HepG2 (cell line): ENCODE measurements around the gene TBC1D10B. TPM values are rescaled to one million over a fixed set of nuclear protein-coding genes. Genes with fewer than 3 reads are reported as not detected.

Experiments used
- ATAC-seq: fragments of 200-7000 bp; cut with Tn5 transposase; 3 replicates; pipeline ENCODE4 v1.9.1; 2020; ENCODE audit warnings: mild to moderate bottlenecking, moderate library complexity
- BruUV-seq: library from RNA; stranded (reverse); fragments of 400-500 nt; replicated peaks from 2 replicates; lab custom pipeline; 2021; lab: Mats Ljungman, UMichigan
- CTCF ChIA-PET: fragments of 300-600 bp; formaldehyde crosslinking; extraction: SDS; loops from one replicate; lab custom pipeline; 2021; ENCODE audit warnings: low total read pairs, inconsistent platforms, low intra/inter-chr PET ratio; lab: Yijun Ruan, JAX
- POLR2A ChIA-PET: fragments of 350-600 bp; sonication (Branson Sonifier 250); formaldehyde crosslinking; loops from one replicate; lab custom pipeline; 2020; ENCODE audit warnings: antibody characterized with exemption, inconsistent platforms; lab: Yijun Ruan, JAX
- DNase-seq: peaks from one replicate; pipeline ENCODE4 v3.0.0-alpha.2; 2015; ENCODE audit warnings: low spot score
- FAIRE-seq: peaks from 3 replicates; lab custom pipeline; 2011; peaks lifted over from hg19 to GRCh38; lab: Jason Lieb, UNC
- H2AFZ ChIP-seq: one replicate; pipeline ENCODE4 v1.6.1; 2011; ENCODE audit warnings: low read length, inconsistent platforms
- H3K27ac ChIP-seq: fragments of 300-600 bp; 3 replicates; pipeline ENCODE4 v1.8.0; 2011; ENCODE audit warnings: mixed run types, mild to moderate bottlenecking, mixed read lengths, low read length, inconsistent platforms; ENCODE audit not compliant: insufficient read depth; ENCODE audit errors: extremely low read length
- H3K27me3 ChIP-seq, 2 experiments: fragments of 200-600 bp in 1 of 2; 2 replicates in 1 of 2; 3 replicates in 1 of 2; pipeline versions ENCODE4 v1.6.0 to v1.8.0; 2011; ENCODE audit warnings: low read length in 2 of 2, mild to moderate bottlenecking in 2 of 2, moderate library complexity in 2 of 2, inconsistent platforms in 1 of 2; ENCODE audit not compliant: insufficient read depth in 2 of 2, control insufficient read depth in 1 of 2
- H3K36me3 ChIP-seq, 2 experiments: fragments of 200-600 bp in 1 of 2; replicated peaks in 1 of 2; 2 replicates in 1 of 2; 3 replicates in 1 of 2; pipeline versions ENCODE4 v1.5.1 to v1.8.0; 2011; ENCODE audit warnings: low read length in 2 of 2, inconsistent platforms in 1 of 2; ENCODE audit not compliant: insufficient read depth in 2 of 2, control insufficient read depth in 1 of 2
- H3K4me1 ChIP-seq: 2 replicates; pipeline ENCODE4 v1.5.1; 2012; ENCODE audit warnings: low read length, inconsistent platforms; ENCODE audit not compliant: insufficient read depth
- H3K4me2 ChIP-seq: 2 replicates; pipeline ENCODE4 v1.6.0; 2011; ENCODE audit warnings: low read depth, low read length, inconsistent platforms
- H3K4me3 ChIP-seq, 3 experiments: fragments of 200-600 bp in 1 of 3; sonication (generic), shearing (Covaris generic) in 1 of 3; replicated peaks in 1 of 3; 2 replicates each; pipeline ENCODE4 v1.5.1; 2011 to 2016; ENCODE audit warnings: low read length in 3 of 3, inconsistent platforms in 2 of 3, low read depth in 2 of 3, mild to moderate bottlenecking in 2 of 3, control low read depth in 1 of 3, mixed read lengths in 1 of 3; ENCODE audit not compliant: insufficient read depth in 1 of 3
- H3K79me2 ChIP-seq: one replicate; pipeline ENCODE4 v1.6.1; 2011; ENCODE audit warnings: low read length, inconsistent platforms; ENCODE audit not compliant: insufficient read depth
- H3K9ac ChIP-seq: 2 replicates; pipeline ENCODE4 v1.6.0; 2011; ENCODE audit warnings: mild to moderate bottlenecking, low read depth, low read length, inconsistent platforms; ENCODE audit not compliant: insufficient read depth
- H3K9me3 ChIP-seq: 2 replicates; pipeline ENCODE4 v1.5.1; 2012; ENCODE audit warnings: mild to moderate bottlenecking, low read length
- H4K20me1 ChIP-seq: 2 replicates; pipeline ENCODE4 v1.6.0; 2011; ENCODE audit warnings: inconsistent platforms, mild to moderate bottlenecking, low read length, moderate library complexity; ENCODE audit not compliant: insufficient read depth
- ETV5 ChIP-seq: IDR thresholded peaks from 2 replicates; pipeline ENCODE4 v1.6.1; 2018; ENCODE audit warnings: missing biosample characterization, missing genetic modification reagents, inconsistent platforms, borderline replicate concordance
- FOXA1 ChIP-seq, 2 experiments: fragments of 450-650 bp in 1 of 2; sonication (generic) in 1 of 2; formaldehyde crosslinking in 1 of 2; IDR thresholded peaks; 2 replicates each; pipeline versions ENCODE4 v1.4.0 to v1.6.1; 2016 to 2020; ENCODE audit warnings: missing genetic modification reagents in 1 of 2
- KDM2A ChIP-seq: sonication (generic); formaldehyde crosslinking; IDR thresholded peaks from 2 replicates; pipeline ENCODE4 v1.4.0; 2020; ENCODE audit warnings: low read depth, missing genetic modification reagents, borderline replicate concordance
- LCORL ChIP-seq, 2 experiments: fragments of 450-650 bp in 1 of 2; sonication (generic) in 1 of 2; formaldehyde crosslinking in 1 of 2; IDR thresholded peaks; 2 replicates each; pipeline versions ENCODE4 v1.5.0 to v1.6.1; 2017 to 2020; ENCODE audit warnings: antibody characterized with exemption in 1 of 2, missing genetic modification reagents in 1 of 2
- NCOA1 ChIP-seq: sonication (generic); formaldehyde crosslinking; IDR thresholded peaks from 2 replicates; pipeline ENCODE4 v1.9.0; 2021; ENCODE audit warnings: missing genetic modification reagents
- NR2F6 ChIP-seq, 2 experiments: IDR thresholded peaks; 2 replicates each; pipeline ENCODE4 v1.6.1; 2016; ENCODE audit warnings: antibody characterized with exemption in 1 of 2, mild to moderate bottlenecking in 1 of 2
- ONECUT2 ChIP-seq: sonication (generic); formaldehyde crosslinking; IDR thresholded peaks from 2 replicates; pipeline ENCODE4 v1.4.0; 2020; ENCODE audit warnings: missing genetic modification reagents
- SAP130 ChIP-seq: IDR thresholded peaks from 2 replicates; pipeline ENCODE4 v1.6.1; 2016; ENCODE audit warnings: low read depth
- SOX13 ChIP-seq, 3 experiments: fragments of 450-650 bp in 1 of 3; sonication (generic) in 1 of 3; formaldehyde crosslinking in 1 of 3; IDR thresholded peaks in 2 of 3; conservative IDR thresholded peaks in 1 of 3; 2 replicates each; pipeline versions ENCODE4 v1.5.0 to v1.6.1; 2016 to 2020; ENCODE audit warnings: antibody characterized with exemption in 1 of 3, mild to moderate bottlenecking in 1 of 3, missing compliant biosample characterization in 1 of 3, missing genetic modification reagents in 1 of 3, moderate library complexity in 1 of 3
- SP5 ChIP-seq: IDR thresholded peaks from 2 replicates; pipeline ENCODE4 v1.6.1; 2016; ENCODE audit warnings: low read depth, borderline replicate concordance
- ZC3H4 ChIP-seq: sonication (generic); formaldehyde crosslinking; IDR thresholded peaks from 2 replicates; pipeline ENCODE4 v1.4.0; 2020; ENCODE audit warnings: missing genetic modification reagents, borderline replicate concordance
- WGBS: methylation state at CpG from one replicate; pipeline ENCODE4 v1.1.6; 2017; ENCODE audit warnings: low lambda C conversion rate; 5-methylcytosine and 5-hydroxymethylcytosine counted together
- in situ Hi-C: cut with HindIII; loops from 2 replicates; pipeline ENCODE4 v1.10.0; 2017; ENCODE audit warnings: low pct_unique_long_range_greater_than_20kb; ENCODE audit not compliant: extremely low pct_ligation_motif_present
- intact Hi-C: fragments of 100-400 bp; cut with micrococcal nuclease; formaldehyde crosslinking; loops from one replicate; pipeline ENCODE4 v1.10.0; 2022; ENCODE audit not compliant: unreplicated experiment
- polyA plus RNA-seq, 8 experiments: library from polyadenylated mRNA; depleted of rRNA in 3 of 8; stranded (reverse) in 7 of 8; unstranded in 1 of 8; fragments of >200 nt; fragmentation: Illumina TruSeq in 4 of 8; extraction: Trizol in 4 of 8; gene quantifications; 2 replicates each; pipeline versions ENCODE4 v1.2.1 to v1.2.3, GENCODE V29; 2011 to 2016; ENCODE audit warnings: low read depth in 4 of 8, missing spikeins in 1 of 8, mixed read lengths in 1 of 8; ENCODE audit not compliant: insufficient read depth in 1 of 8
- total RNA-seq, 5 experiments: library from RNA; depleted of rRNA; stranded (reverse); fragments of >200 nt; fragmentation: Illumina TruSeq; extraction: Trizol; gene quantifications; 2 replicates each; pipeline ENCODE4 v1.2.3, GENCODE V29; 2016; ENCODE audit warnings: low read depth in 1 of 5
- TF ChIP-seq, protein P1 (sequence below): sonication (generic); formaldehyde crosslinking; IDR thresholded peaks from 2 replicates; pipeline ENCODE4 v1.5.0; 2020; ENCODE audit warnings: missing genetic modification reagents
- TF ChIP-seq, protein P2 (sequence below): sonication (generic); formaldehyde crosslinking; IDR thresholded peaks from 2 replicates; pipeline ENCODE4 v1.4.0; 2020; ENCODE audit warnings: missing genetic modification reagents

The TBC1D10B gene
- total and polyA plus RNA-seq, 2 of the 13 experiments (the other 11 are each of a cell fraction or from before 2014, with no cell fraction given) = 15.7 to 24.8 TPM

DNA sequence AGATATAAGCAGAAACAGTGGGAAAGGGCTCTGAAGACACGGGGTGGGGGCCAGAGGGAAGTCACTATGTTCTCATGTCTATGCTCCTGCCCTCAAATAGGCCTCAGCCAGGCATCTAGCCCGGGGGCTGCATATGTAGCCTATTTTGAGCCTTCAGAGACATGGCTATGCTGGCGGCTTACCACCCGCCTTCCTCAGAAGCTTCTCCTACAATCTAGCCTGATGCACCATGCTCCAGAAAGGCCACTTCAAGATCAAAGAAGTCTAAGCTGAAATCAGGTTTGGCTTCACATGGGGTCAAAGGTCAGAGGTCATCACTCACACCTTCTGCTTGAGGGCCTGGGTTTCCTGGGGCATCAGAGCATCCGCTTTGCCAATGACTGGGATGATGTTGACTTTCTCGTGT lies 10.5 kb upstream of the TBC1D10B start:
- WGBS = 69% methylated on average over 5 of the region's 6 CpGs
- Histone ChIP-seq H4K20me1 (no peaks in the 10 kb centered on the region), H3K27ac (no peak overlapping the region), H2AFZ (no peak overlapping the region), H3K27me3 (no peaks in the 10 kb centered on the region), H3K9me3 (no peaks in the 10 kb centered on the region), H3K4me2 (peak overlapping the region; percentile 54), H3K4me1 (peaks cover 52% of the 10 kb centered on the region), H3K79me2 (peaks cover 2% of the 10 kb centered on the region), H3K9ac (no peak overlapping the region), H3K4me3 (0 out of 6 replicates have a peak overlapping the region, but pooled peaks of 1 of the 3 experiments have one; percentile 27), H3K36me3 (no peaks in the 10 kb centered on the region)
- intact Hi-C loops = no loop called here
- TF ChIP-seq KDM2A (CRISPR knock-in tag) (peak; percentile 27; the same call in 1 of the 2 replicates), SP5 (CRISPR knock-in tag) (no peak), SOX13 (IDR thresholded peaks at IDR 0.05) (no peak), SOX13 (CRISPR knock-in tag; conservative IDR thresholded peaks at IDR 0.05 in 1 of 2, IDR thresholded peaks at IDR 0.05 in 1 of 2) (0 out of 4 replicates have a peak, but pooled peaks of 1 of the 2 experiments have one; percentile 8), NCOA1 (CRISPR knock-in tag) (0 out of 2 replicates have a peak, but pooled peaks have one; percentile 53), SAP130 (CRISPR knock-in tag) (0 out of 2 replicates have a peak, but pooled peaks have one; percentile 5), ONECUT2 (CRISPR knock-in tag) (no peak), LCORL (IDR thresholded peaks at IDR 0.05) (no peak), LCORL (CRISPR knock-in tag; IDR thresholded peaks at IDR 0.05) (0 out of 2 replicates have a peak, but pooled peaks have one; percentile 22), ETV5 (CRISPR knock-in tag) (no peak), FOXA1 (IDR thresholded peaks at IDR 0.05) (no peak), FOXA1 (CRISPR knock-in tag; IDR thresholded peaks at IDR 0.05) (0 out of 2 replicates have a peak, but pooled peaks have one; percentile 5), ZC3H4 (0 out of 2 replicates have a peak, but pooled peaks have one; percentile 44), NR2F6 (IDR thresholded peaks at IDR 0.05) (no peak; the same call in 1 of the 2 replicates), NR2F6 (CRISPR knock-in tag; IDR thresholded peaks at IDR 0.05) (peak; percentile 67; the same call in 1 of the 2 replicates)
- TF ChIP-seq, protein P1, sequence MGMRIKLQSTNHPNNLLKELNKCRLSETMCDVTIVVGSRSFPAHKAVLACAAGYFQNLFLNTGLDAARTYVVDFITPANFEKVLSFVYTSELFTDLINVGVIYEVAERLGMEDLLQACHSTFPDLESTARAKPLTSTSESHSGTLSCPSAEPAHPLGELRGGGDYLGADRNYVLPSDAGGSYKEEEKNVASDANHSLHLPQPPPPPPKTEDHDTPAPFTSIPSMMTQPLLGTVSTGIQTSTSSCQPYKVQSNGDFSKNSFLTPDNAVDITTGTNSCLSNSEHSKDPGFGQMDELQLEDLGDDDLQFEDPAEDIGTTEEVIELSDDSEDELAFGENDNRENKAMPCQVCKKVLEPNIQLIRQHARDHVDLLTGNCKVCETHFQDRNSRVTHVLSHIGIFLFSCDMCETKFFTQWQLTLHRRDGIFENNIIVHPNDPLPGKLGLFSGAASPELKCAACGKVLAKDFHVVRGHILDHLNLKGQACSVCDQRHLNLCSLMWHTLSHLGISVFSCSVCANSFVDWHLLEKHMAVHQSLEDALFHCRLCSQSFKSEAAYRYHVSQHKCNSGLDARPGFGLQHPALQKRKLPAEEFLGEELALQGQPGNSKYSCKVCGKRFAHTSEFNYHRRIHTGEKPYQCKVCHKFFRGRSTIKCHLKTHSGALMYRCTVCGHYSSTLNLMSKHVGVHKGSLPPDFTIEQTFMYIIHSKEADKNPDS (CRISPR knock-in tag) = peak; percentile 42; the same call in 1 of the 2 replicates
- TF ChIP-seq, protein P2, sequence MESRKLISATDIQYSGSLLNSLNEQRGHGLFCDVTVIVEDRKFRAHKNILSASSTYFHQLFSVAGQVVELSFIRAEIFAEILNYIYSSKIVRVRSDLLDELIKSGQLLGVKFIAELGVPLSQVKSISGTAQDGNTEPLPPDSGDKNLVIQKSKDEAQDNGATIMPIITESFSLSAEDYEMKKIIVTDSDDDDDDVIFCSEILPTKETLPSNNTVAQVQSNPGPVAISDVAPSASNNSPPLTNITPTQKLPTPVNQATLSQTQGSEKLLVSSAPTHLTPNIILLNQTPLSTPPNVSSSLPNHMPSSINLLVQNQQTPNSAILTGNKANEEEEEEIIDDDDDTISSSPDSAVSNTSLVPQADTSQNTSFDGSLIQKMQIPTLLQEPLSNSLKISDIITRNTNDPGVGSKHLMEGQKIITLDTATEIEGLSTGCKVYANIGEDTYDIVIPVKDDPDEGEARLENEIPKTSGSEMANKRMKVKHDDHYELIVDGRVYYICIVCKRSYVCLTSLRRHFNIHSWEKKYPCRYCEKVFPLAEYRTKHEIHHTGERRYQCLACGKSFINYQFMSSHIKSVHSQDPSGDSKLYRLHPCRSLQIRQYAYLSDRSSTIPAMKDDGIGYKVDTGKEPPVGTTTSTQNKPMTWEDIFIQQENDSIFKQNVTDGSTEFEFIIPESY (CRISPR knock-in tag) = peak; percentile 40; the same call in 1 of the 2 replicates
- ChIA-PET POLR2A (interaction anchor here (1.4 to 2.9 kb wide), 3 partner anchors 10 to 26 kb away, joined by 5 to 14 read pairs (median 9); partner anchors contain the start of genes ZNF48 and ZNF771), CTCF (no interaction called here)
- no TSS peak for BruUV-seq
- ATAC-seq (no peak), FAIRE-seq (no peak), DNase-seq (no peak)
- in situ Hi-C loops = no loop called here
